Activated T-cell treated with anti-CD3 and anti-CD28 coated beads for 48 hours (primary cell): ENCODE measurements around the gene PRKAR1B.

ENCODE experiments used
- DNase-seq: peaks from one replicate; pipeline ENCODE4 v3.0.0-alpha.2; 2020; ENCODE audit warnings: low read depth

PRKAR1B gene

GRCh38 chr7:519484-520390 lies 207.3 kb downstream of the PRKAR1B start, which contains the start of gene PDGFA:
TSS of gene PDGFA (minus strand) at chr7:519846. CDS start at chr7:519001, 845 bp downstream.
- no peak for DNase-seq

DNA sequence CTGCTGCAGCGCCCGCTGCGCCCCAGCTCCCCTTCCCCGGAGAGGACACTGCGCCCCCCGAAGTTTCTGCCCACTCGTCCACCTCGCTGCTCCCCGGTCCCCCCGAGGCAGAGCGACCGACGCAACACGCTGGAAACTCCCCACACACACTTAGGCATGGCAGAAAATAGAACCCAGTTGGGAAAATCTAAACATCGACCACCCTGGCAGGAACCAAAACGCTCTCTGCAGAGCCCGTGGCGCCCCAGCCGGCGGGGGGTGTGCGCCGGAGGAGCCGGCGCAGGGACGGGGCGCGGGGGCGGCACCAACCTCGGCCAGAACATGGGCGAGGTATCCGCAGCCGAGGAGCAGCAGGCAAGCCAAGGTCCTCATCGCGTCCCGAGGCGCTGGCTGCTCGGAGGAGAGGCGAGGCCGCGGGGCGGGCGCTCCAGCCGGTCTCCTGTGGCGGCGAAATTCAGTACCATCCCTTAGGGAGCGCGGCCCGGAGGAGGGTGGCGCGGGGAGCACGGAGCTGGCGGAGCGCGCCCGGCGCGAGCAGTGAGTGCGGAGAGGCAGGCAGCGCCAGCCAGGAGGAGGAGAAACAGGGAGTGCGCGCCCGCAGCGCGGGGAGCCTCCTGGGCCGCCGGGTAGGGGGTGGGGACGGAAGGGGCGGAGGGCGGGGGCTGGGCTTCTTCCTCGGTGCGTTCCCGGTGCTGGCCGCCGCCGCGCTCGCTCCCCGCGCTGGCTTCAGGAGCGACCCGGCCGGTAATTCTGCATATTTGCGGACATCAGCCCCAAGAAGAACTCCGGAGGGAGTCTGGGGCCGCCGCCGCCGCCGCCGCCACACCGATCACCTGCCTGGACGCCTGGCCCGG lies 208.2 kb downstream of the PRKAR1B start:
- no peak for DNase-seq

GRCh38 chr7:517774-518629 lies 209.1 kb downstream of the PRKAR1B start:
- DNase-seq, result no peak

DNA sequence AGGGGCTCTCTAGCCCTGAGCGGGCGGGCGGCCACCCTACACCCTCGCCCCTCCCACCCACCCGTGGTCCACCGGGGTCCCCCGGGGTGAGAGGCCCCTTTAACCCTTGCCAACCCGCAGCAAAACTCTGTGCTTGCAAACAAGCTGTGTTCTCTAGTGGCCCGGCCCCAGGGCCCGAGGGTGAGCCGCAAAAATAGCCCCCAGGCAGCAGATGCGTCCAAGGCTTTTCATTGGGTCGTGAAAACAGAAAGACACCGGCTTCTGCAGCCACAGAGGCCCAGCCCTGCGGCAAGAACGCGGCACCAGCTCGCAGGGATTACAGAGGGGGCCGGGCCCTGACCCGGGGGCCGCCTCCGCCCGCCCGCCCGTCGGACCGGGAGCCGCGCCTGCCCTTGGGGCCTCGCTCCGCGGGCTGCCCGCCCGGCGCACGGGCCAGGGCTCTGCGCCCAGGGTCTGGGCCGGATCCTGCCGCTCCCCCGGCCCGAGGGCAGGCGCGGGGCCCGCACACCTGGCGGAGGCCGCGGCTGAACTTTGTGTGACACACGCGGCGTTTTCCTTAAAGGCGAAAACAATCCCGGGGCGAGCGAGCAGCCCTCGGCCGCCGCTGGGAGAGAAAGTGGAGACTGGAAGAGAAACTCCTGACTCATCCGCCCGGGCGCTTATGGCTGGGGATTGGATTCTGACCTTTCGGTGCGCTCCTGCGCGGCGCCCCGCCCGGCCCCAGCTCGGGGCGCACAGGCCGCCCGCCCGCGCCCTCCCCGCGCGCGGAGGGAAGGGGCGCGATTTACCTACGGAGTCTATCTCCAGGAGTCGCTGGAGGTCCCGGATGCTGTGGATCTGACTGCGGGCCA lies 210.2 kb downstream of the PRKAR1B start:
- no peak for DNase-seq

- no peak for DNase-seq
These were observed 210.9 kb downstream of the PRKAR1B start for GRCh38 chr7:516216-516605.

GRCh38 chr7:515628-516027 lies 211.5 kb downstream of the PRKAR1B start:
- DNase-seq, result no peak

DNA sequence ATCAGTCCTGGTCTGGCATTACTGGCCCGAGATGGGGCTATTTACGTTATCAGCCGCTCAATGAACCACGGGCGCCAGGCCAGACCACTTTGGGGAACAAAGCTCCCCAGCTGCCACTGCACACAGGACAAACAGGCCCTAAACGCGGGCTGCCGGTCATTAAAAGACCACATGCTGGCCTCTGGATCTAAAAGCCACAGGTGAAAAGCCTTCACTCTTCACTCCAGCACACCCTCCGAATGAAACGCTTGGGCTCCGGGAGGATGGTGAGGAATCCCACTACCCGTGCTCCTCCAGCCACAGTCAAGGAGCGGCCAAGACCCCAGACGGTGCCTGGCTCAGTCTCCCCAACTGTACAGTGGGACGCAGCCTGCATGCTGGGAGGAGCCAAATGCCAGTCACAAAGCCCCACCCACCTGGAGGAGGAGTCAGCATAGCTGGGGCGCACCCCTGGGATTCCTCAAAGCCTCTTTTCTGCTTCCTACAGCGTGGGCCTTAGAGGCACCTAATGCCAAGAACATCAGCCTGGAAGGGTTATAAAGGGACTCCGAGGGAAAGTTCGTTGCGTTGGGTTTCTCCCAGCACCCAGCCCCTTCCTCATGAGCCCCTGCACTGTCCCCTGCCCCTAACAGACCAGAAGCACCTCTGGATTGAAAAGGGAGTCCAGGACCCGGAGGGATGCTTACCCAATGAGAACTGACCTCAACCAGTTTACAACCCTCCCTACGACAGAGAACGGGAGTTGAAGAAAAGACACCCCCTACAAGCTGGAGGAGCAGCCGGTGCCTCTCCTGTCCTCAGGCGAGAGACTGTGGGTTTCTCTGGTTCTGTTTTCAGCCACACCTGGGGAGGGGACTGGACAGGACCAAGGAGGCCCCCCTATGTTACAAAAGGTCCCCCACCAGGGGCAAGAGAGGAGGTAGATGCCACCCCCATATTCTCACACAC lies 212.2 kb downstream of the PRKAR1B start:
- no peak for DNase-seq

GRCh38 chr7:514242-514641 lies 212.8 kb downstream of the PRKAR1B start:
- DNase-seq, result no peak

DNA sequence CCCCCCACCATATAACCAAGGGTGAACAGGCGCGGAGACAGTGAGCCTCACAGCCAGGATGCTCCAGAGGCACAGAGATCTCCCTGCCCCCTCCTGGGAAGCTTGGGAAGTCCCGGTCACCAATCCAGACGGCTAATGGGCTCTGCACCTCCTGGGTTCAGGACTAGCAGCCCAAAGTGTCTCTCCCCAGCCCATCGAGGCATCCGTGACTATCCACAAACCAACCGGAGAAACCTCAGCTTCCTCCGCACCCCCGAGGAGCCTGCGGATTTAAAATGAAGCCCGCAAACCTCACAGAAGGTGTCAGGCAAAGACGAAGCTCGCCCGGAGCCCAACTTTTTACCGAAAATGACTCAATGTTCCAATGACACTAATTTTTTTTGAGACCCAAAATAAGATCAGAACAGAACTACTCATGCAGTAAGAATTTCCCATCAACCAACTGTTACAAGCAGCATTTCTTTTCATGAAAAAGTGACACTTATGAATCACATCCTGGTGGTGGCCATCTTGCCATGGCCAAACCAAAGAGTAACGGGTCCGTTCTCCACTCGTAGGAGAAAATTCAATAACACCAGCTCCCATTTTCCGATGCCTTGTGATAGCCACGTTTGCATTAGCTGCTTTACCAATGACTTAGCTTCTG lies 213.4 kb downstream of the PRKAR1B start:
- DNase-seq, result no peak

- DNase-seq, result no peak
These were observed 214.4 kb downstream of the PRKAR1B start for GRCh38 chr7:512541-513311.

DNA sequence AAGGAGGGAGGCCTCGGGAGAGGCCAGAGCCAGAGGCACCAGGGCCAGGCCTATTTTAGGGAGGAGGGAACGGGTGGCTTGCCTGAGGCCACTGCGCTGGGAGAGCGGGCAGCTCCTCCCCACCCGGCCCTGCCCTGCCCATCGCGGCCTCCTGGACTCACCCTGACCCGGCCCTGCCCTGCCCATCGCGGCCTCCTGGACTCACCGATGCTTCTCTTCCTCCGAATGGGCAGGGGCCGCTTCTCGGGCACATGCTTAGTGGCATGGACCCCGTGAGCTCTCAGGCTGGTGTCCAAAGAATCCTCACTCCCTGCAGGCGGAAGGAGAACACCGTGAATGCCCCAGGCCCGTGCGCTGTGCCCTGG lies 215.0 kb downstream of the PRKAR1B start:
- no peak for DNase-seq

- DNase-seq, result no peak
These were observed 215.5 kb downstream of the PRKAR1B start for GRCh38 chr7:511476-512145.

DNA sequence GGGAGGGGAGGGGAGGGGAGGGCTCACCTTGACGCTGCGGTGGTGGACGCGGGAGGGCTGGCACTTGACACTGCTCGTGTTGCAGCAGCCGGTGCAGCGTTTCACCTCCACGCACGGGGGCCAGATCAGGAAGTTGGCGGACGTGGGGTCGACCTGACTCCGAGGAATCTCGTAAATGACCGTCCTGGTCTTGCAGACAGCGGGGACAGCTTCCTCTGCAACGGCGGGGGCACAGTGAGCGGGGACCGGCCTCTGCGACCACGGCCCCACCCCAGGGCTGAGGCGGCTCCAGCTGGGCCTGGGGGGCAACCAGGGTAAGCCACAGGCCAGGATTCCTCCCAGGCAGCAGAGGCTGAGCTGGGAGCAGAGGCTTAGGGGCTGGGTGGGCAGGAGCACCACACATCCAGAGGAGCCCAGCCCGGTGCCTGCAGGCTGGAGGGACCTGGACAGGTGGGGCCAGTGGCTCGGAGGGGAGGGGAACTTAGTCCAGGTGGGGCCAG lies 216.2 kb downstream of the PRKAR1B start:
- no peak for DNase-seq

DNA sequence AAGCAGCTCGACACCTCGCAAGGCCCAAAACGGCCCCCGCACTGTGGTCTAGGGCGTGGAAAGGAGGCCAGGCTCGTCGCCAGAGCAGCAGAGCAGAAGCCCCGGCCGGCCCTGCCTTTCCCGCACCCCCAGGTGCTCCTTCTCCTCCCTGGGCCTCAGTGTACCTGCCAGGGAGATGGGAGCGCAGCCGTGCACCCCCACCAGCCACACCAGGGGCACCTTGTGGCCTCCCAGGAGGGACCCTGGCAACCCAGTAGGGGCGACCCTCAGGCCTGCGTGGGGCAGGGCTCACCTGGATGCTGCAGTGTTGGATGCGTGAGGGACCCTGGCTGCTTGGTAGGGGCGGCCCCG lies 217.0 kb downstream of the PRKAR1B start:
- DNase-seq, result no peak

DNA sequence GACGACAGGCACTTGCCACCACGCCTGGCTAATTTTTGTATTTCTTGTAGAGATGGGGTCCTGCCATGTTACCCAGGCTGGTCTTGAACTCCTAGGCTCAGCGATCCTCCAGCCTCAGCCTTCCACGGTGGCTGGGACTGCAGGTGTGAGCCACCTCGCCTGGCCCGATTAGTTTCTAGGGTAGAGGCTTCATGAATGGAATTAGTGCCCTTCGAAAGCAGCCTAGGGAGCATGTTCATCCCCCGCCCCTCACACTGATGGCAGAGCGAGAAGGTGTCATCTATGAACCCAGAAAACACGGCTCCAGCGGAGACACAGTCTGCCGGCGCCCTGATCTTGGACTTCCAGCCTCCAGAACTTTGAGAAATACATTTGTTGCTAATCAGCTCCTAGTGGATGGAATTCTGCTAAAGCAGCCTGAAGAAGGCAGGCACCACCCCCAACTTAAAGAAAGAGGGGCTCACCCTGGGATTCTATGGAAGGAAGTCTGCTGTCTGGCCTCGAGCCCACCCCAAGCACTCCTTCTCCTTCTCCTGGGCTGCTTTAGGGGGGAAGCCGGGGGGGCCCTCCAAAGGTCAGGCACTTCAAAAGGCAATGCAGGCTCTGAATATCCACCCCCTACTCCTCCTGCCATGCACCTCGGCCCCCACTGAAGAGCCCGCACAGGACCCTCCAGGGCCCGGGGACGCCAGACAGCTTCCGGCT lies 217.5 kb downstream of the PRKAR1B start:
- DNase-seq, result no peak

GRCh38 chr7:508461-509170 lies 218.5 kb downstream of the PRKAR1B start:
- DNase-seq, result no peak
